Ovary (tissue), 9 donors: ENCODE measurements around the gene WDR35. TPM values are rescaled to one million over a fixed set of nuclear protein-coding genes. Genes with fewer than 3 reads are reported as not detected.

Experiments
- DNase-seq, 5 donors: peaks; one replicate each; pipeline ENCODE4 v3.0.0-alpha.2; 2019 to 2020
- H3K27ac ChIP-seq, 2 donors: fragments of 200-600 bp; one replicate each; pipeline versions ENCODE4 v1.5.1 to v1.8.0; 2019 to 2022
- H3K27me3 ChIP-seq: fragments of 200-600 bp; one replicate; pipeline ENCODE4 v1.8.0; 2022
- H3K36me3 ChIP-seq: fragments of 200-600 bp; sonication (generic); one replicate; pipeline ENCODE4 v1.5.1; 2019
- H3K4me1 ChIP-seq: one replicate; pipeline ENCODE4 v1.8.1; 2013; ENCODE audit warnings: mild to moderate bottlenecking, moderate library complexity; ENCODE audit not compliant: insufficient read depth
- H3K4me3 ChIP-seq: fragments of 200-600 bp; sonication (generic); one replicate; pipeline ENCODE4 v1.5.1; 2017
- H3K9me3 ChIP-seq, 2 donors: fragments of 200-600 bp in 1 of 2; sonication (generic) in 1 of 2; one replicate each; pipeline versions ENCODE4 v1.5.1 to v1.8.1; 2013 to 2019; ENCODE audit warnings: mild to moderate bottlenecking in 1 of 2, moderate library complexity in 1 of 2
- EP300 ChIP-seq: sonication (generic); formaldehyde crosslinking; IDR thresholded peaks from one replicate; pipeline ENCODE4 v1.6.1; 2017; ENCODE audit warnings: antibody characterized with exemption
- POLR2A ChIP-seq: fragments of 450-650 bp; IDR thresholded peaks from one replicate; pipeline ENCODE4 v1.6.1; 2017; ENCODE audit warnings: antibody characterized with exemption, mild to moderate bottlenecking, moderate library complexity
- WGBS, 3 donors: extraction: QIAGEN DNeasy Blood & Tissue Kit in 1 of 3; methylation state at CpG; one replicate each; pipeline versions ENCODE4 v1.1.5 to v1.1.7; 2013 to 2017; 5-methylcytosine and 5-hydroxymethylcytosine counted together
- intact Hi-C, 4 donors: fragments of 100-400 bp; cut with DNase I; formaldehyde crosslinking; loops; one replicate each; pipeline versions ENCODE4 v1.11.0 to v1.15.1; 2022 to 2023
- polyA plus RNA-seq, 2 donors: library from polyadenylated mRNA; stranded (reverse); fragments of 200-250 nt in 1 of 2; fragments of 350-450 nt in 1 of 2; fragmentation: Illumina TruSeq in 1 of 2; extraction: RNeasy Lipid Tissue Mini Kit (QIAGEN cat#74804) in 1 of 2; gene quantifications; one replicate each; pipeline ENCODE4 v1.2.3, GENCODE V29; 2013 to 2014
- total RNA-seq, 7 donors: library from RNA; depleted of rRNA in 2 of 7; stranded (reverse); fragments of >200 nt in 2 of 7; fragmentation: NEBNext Ultra II Directional in 3 of 7; extraction: Animal tissue kit (Norgen Biotek cat#: 25700) in 3 of 7; gene quantifications; one replicate each; pipeline versions ENCODE4 v1.1.0 to v1.2.4, GENCODE V29; 2016 to 2023
- TF ChIP-seq, protein P1 (sequence below), 3 donors: fragments of 450-650 bp in 2 of 3; fragments of 200-600 bp in 1 of 3; IDR thresholded peaks; one replicate each; pipeline versions ENCODE4 v1.5.1 to v1.8.0; 2016 to 2022; ENCODE audit warnings: antibody characterized with exemption in 3 of 3, mild to moderate bottlenecking in 1 of 3
- donor health status: DM: no; HTN: no; CAD: no; lungs with moderate emphysema.
- donor health status: DM: no; HTN: no; CAD: no.
- donor health status: Bipolar disorder and iron deficiency.
- donor health status: DM: yes; HTN: yes; CAD: no.
- donor health status: DM: no; HTN: no; CAD: no.
- donor health status: DM: yes; HTN: yes; CAD: no.

Gene WDR35
- total and polyA plus RNA-seq, 9 donors = 7.1 to 19.3 (median 14.5) TPM

DNA sequence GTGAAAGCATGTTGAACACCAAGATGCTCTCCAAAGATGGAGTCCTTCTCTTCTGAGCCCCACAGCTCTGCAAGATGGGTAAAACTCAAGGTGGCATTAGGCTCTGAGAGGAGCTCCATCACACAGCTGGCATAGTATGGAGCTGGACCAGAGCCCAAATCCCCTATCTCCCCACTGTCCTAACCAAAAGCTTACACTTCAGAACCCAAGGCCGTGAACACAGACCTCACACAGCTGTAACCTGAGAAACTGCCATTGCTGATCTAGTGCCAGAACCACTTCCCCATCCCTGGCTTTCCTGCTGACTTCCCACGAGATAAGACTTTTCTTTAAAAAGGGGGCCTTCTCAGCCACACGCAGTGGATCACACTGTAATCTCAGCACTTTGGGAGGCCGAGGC, 113.2 kb downstream of the WDR35 start:
- no peaks in the 10 kb centered on the region for H3K36me3 ChIP-seq
- no peak for TF ChIP-seq EP300
- DNase-seq = no peak
- H3K9me3 ChIP-seq = no peaks in the 10 kb centered on the region
- no peaks in the 10 kb centered on the region for H3K27me3 ChIP-seq
- WGBS, 3 donors = 25 to 29% (median 25%) methylated on average over 4 of the region's 4 CpGs
- intact Hi-C loops = no loop called here
- H3K27ac ChIP-seq = no peak overlapping the region
- H3K4me1 ChIP-seq = no peaks in the 10 kb centered on the region
- H3K4me3 ChIP-seq = no peak overlapping the region

DNA sequence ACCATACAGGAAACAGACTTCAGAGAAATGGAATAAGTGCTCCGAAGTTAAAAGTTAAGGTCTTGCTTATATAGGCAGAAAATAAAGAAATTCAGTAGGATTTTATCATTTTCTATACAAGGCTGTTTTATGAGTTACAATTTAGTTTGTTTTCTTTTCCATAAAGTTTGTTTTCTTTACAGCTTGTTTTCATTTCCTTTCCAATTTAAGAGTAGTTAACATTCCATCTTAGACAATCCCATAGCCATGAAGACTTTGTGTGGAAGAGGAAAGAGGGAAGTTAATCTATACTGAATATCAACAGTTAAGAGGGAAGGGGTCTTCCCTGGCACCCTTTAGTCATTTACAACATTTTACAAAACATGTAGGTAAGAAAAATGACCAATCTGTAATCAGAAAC, 114.6 kb downstream of the WDR35 start:
- intact Hi-C loops = no loop called here
- Histone ChIP-seq H3K4me3 (no peak overlapping the region), H3K9me3 (no peaks in the 10 kb centered on the region), H3K36me3 (no peaks in the 10 kb centered on the region), H3K27ac (no peak overlapping the region), H3K4me1 (no peaks in the 10 kb centered on the region), H3K27me3 (no peaks in the 10 kb centered on the region)
- DNase-seq = no peak
- TF ChIP-seq EP300 (no peak), POLR2A (no peak)
- TF ChIP-seq, protein P1, sequence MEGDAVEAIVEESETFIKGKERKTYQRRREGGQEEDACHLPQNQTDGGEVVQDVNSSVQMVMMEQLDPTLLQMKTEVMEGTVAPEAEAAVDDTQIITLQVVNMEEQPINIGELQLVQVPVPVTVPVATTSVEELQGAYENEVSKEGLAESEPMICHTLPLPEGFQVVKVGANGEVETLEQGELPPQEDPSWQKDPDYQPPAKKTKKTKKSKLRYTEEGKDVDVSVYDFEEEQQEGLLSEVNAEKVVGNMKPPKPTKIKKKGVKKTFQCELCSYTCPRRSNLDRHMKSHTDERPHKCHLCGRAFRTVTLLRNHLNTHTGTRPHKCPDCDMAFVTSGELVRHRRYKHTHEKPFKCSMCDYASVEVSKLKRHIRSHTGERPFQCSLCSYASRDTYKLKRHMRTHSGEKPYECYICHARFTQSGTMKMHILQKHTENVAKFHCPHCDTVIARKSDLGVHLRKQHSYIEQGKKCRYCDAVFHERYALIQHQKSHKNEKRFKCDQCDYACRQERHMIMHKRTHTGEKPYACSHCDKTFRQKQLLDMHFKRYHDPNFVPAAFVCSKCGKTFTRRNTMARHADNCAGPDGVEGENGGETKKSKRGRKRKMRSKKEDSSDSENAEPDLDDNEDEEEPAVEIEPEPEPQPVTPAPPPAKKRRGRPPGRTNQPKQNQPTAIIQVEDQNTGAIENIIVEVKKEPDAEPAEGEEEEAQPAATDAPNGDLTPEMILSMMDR (IDR thresholded peaks at IDR 0.05) = no peak
- WGBS, 3 donors = 33 to 60% (median 49%) methylated on average over 1 of the region's 1 CpG

DNA sequence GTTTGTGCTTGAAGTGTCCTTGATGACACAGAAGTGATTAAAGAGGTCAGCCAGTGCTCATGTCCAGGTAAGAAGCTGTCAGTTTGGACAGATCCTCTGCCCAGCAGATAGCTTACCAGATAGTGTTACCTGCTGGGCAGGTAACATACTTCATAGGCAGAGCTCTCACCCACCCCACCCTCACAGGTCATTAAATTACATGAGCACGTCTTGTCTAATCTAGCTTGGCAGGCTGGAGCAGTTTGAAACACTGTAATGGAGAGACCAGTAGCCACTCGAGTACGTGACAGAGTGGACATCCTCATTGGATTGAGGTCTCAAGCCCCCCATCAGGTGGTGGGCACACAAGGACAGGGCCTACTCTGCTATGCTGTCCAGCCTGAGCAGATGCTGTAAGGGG, 115.2 kb downstream of the WDR35 start:
- H3K4me3 ChIP-seq = no peak overlapping the region
- H3K4me1 ChIP-seq = no peaks in the 10 kb centered on the region
- no peak overlapping the region for H3K27ac ChIP-seq
- H3K9me3 ChIP-seq = no peaks in the 10 kb centered on the region
- TF ChIP-seq, protein P1 (IDR thresholded peaks at IDR 0.05) = no peak
- TF ChIP-seq POLR2A (no peak), EP300 (no peak)
- intact Hi-C loops = no loop called here
- WGBS, 3 donors = 93 to 98% (median 94%) methylated on average over 3 of the region's 3 CpGs
- H3K36me3 ChIP-seq = no peaks in the 10 kb centered on the region
- DNase-seq = no peak
- no peaks in the 10 kb centered on the region for H3K27me3 ChIP-seq

DNA sequence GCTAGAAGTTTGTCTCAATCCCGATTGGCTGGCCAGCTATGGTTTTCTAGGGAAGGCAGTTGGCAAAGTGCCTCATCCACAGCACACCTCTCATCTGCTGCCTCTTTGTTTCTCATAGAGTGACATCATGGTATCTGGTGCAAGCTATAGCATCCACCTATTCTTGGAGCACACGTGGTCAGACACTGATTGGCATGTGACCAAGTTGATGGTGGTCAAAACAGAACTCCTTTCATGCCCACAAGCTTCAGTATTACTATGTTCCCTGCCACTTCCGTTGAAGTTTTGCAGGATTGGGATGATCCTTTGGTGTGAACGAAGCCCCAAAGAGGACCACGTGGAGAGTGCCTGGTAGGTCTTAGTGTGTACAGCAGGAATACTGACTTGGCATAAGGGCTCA, 116.9 kb downstream of the WDR35 start:
- TF ChIP-seq EP300 = no peak
- intact Hi-C loops = no loop called here
- no peaks in the 10 kb centered on the region for H3K36me3 ChIP-seq
- H3K9me3 ChIP-seq = no peaks in the 10 kb centered on the region
- H3K4me1 ChIP-seq = no peaks in the 10 kb centered on the region
- no peak for DNase-seq
- no peak overlapping the region for H3K4me3 ChIP-seq
- no peaks in the 10 kb centered on the region for H3K27me3 ChIP-seq
- no peak overlapping the region for H3K27ac ChIP-seq
- WGBS, 3 donors = 85 to 92% (median 85%) methylated on average over 5 of the region's 5 CpGs

DNA sequence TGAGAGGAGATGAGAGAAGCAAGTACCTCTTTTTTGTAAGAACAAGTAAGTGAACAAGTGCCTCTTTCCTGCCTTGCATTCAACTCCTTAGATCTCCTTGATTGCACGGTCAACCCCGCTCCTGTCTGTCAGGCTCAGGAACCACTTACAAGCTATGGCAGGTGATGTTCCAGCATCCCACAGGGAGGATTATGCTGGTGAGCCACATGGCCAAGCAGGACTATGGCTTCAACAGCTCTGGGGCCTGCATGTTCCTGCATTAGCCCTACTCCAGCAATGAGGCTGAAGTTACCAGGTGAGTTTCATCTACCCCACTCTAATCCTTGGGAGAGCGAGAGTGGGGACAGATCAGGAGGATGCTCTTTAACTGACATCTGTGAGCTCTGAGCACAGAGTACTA, 117.6 kb downstream of the WDR35 start:
- no peaks in the 10 kb centered on the region for H3K4me1 ChIP-seq
- H3K9me3 ChIP-seq = no peaks in the 10 kb centered on the region
- no peak overlapping the region for H3K27ac ChIP-seq
- TF ChIP-seq, protein P1 (IDR thresholded peaks at IDR 0.05) = no peak
- no peak for TF ChIP-seq POLR2A
- no peaks in the 10 kb centered on the region for H3K36me3 ChIP-seq
- intact Hi-C loops = no loop called here
- 78 to 90% (median 86%) methylated on average over 3 of the region's 3 CpGs for WGBS, 3 donors
- DNase-seq = no peak
- no peak overlapping the region for H3K4me3 ChIP-seq
- H3K27me3 ChIP-seq = no peaks in the 10 kb centered on the region

DNA sequence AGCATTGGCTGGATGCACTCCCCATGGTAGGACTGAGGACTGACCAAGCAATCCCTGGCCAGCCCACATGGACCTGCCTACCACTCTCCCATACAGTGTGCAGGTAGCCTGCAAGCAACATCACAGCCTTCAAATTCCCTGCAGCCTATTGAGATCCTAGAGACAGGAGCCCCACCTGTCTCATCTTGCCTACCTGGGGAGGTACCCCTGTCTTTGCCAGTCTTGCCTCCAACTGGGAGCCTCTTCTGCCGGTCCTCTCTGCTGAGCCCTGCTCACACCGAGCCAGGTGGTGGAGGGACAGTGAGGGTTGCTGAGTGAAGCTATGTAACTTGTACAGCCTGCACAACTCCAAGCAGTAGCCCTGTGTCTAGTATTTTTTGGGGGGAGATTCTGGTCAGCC, 118.1 kb downstream of the WDR35 start:
- TF ChIP-seq EP300 (no peak), POLR2A (no peak)
- TF ChIP-seq, protein P1 (IDR thresholded peaks at IDR 0.05) = no peak
- intact Hi-C loops = no loop called here
- no peaks in the 10 kb centered on the region for H3K9me3 ChIP-seq
- no peaks in the 10 kb centered on the region for H3K36me3 ChIP-seq
- H3K4me3 ChIP-seq = no peak overlapping the region
- DNase-seq = no peak
- no peaks in the 10 kb centered on the region for H3K27me3 ChIP-seq
- H3K27ac ChIP-seq = no peak overlapping the region
- H3K4me1 ChIP-seq = no peaks in the 10 kb centered on the region
- 94 to 100% (median 96%) methylated on average over 2 of the region's 2 CpGs for WGBS, 3 donors
